ENCODE results near the gene RAET1L. TPM values are rescaled to one million over a fixed set of nuclear protein-coding genes. Genes with fewer than 3 reads are reported as not detected.

Gene RAET1L
- total and polyA plus RNA-seq, 9 of the 15 experiments (the other 6 are each of a cell fraction or from before 2014, with no cell fraction given) = not detected

DNA sequence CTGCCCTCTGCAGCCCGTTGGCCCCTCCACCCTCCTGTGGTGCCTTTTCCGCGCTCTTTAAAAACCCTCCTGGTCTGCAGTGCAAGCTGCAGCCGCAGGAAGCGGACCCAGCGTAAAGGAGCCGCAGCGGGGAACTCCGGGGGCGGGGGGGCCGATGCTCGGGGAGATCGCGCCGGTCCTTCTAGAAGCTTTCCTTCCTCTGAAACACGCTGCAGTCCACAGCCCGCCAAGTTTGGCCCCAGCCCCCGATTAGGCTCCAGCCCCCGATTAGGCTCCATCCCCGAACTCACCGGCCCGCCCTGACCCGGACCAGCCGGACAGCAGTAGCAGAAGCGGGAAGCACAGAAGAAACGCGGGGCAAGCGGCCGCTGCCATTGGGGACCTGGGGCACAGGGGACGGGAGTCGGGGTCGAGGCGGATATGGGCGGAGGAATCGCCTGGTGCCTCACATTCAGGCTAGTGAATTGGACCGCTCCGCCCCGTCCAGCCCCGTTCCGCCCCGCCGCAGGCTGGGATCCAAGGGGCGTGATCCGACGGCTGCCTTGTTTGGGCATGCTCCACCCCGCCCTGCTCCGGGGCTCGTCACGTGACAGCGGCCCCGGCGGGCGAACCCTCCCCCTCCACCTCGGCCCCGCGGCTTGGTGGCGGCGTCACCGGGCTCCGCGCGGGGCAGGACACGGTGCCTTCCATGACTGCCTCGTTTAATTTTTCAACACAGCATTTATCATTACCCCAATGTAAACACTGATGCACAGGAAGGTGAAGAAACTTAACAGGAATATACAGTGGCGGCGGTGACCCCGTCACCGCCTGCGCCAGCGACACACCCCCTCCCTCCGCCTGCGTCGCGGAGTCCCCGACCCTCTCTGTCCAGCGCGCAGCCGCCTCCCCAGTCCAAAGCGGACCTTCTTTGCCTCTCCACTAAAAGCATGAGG, 20.3 kb downstream of the RAET1L start (continued):
- TF ChIP-seq NR3C1 (CRISPR knock-in tag; IDR thresholded peaks at IDR 0.05) = no peak; the same call in 1 of the 2 replicates
- TF ChIP-seq, protein P1, sequence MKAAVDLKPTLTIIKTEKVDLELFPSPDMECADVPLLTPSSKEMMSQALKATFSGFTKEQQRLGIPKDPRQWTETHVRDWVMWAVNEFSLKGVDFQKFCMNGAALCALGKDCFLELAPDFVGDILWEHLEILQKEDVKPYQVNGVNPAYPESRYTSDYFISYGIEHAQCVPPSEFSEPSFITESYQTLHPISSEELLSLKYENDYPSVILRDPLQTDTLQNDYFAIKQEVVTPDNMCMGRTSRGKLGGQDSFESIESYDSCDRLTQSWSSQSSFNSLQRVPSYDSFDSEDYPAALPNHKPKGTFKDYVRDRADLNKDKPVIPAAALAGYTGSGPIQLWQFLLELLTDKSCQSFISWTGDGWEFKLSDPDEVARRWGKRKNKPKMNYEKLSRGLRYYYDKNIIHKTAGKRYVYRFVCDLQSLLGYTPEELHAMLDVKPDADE (conservative IDR thresholded peaks at IDR 0.05; ENCODE audit: control insufficient read depth, low read depth, low read length) = peak; percentile 76
- no peak; the same call in none of the 2 replicates for TF ChIP-seq ZKSCAN1 (IDR thresholded peaks at IDR 0.05; ENCODE audit: low read depth, low read length)
- no peak for TF ChIP-seq TAF1 (IDR thresholded peaks at IDR 0.05; ENCODE audit: control insufficient read depth, extremely low read depth, insufficient read depth, low read length, severe bottlenecking)
- TF ChIP-seq, protein P2, sequence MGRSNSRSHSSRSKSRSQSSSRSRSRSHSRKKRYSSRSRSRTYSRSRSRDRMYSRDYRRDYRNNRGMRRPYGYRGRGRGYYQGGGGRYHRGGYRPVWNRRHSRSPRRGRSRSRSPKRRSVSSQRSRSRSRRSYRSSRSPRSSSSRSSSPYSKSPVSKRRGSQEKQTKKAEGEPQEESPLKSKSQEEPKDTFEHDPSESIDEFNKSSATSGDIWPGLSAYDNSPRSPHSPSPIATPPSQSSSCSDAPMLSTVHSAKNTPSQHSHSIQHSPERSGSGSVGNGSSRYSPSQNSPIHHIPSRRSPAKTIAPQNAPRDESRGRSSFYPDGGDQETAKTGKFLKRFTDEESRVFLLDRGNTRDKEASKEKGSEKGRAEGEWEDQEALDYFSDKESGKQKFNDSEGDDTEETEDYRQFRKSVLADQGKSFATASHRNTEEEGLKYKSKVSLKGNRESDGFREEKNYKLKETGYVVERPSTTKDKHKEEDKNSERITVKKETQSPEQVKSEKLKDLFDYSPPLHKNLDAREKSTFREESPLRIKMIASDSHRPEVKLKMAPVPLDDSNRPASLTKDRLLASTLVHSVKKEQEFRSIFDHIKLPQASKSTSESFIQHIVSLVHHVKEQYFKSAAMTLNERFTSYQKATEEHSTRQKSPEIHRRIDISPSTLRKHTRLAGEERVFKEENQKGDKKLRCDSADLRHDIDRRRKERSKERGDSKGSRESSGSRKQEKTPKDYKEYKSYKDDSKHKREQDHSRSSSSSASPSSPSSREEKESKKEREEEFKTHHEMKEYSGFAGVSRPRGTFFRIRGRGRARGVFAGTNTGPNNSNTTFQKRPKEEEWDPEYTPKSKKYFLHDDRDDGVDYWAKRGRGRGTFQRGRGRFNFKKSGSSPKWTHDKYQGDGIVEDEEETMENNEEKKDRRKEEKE (IDR thresholded peaks at IDR 0.05; ENCODE audit: borderline replicate concordance in 1 of 2, control insufficient read depth in 1 of 2, low read depth in 2 of 2, low read length in 1 of 2) = no peak
- TF ChIP-seq SRSF1 (IDR thresholded peaks at IDR 0.05; ENCODE audit: low read depth, low read length) = no peak
- TF ChIP-seq ZFX (CRISPR knock-in tag; IDR thresholded peaks at IDR 0.05) = peak; percentile 47
- TF ChIP-seq, protein P3, sequence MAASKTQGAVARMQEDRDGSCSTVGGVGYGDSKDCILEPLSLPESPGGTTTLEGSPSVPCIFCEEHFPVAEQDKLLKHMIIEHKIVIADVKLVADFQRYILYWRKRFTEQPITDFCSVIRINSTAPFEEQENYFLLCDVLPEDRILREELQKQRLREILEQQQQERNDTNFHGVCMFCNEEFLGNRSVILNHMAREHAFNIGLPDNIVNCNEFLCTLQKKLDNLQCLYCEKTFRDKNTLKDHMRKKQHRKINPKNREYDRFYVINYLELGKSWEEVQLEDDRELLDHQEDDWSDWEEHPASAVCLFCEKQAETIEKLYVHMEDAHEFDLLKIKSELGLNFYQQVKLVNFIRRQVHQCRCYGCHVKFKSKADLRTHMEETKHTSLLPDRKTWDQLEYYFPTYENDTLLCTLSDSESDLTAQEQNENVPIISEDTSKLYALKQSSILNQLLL (CRISPR knock-in tag; IDR thresholded peaks at IDR 0.05; ENCODE audit: borderline replicate concordance) = no peak
- TF ChIP-seq, protein P4, sequence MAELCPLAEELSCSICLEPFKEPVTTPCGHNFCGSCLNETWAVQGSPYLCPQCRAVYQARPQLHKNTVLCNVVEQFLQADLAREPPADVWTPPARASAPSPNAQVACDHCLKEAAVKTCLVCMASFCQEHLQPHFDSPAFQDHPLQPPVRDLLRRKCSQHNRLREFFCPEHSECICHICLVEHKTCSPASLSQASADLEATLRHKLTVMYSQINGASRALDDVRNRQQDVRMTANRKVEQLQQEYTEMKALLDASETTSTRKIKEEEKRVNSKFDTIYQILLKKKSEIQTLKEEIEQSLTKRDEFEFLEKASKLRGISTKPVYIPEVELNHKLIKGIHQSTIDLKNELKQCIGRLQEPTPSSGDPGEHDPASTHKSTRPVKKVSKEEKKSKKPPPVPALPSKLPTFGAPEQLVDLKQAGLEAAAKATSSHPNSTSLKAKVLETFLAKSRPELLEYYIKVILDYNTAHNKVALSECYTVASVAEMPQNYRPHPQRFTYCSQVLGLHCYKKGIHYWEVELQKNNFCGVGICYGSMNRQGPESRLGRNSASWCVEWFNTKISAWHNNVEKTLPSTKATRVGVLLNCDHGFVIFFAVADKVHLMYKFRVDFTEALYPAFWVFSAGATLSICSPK (IDR thresholded peaks at IDR 0.05; ENCODE audit: borderline replicate concordance) = no peak
- TF ChIP-seq, protein P5, sequence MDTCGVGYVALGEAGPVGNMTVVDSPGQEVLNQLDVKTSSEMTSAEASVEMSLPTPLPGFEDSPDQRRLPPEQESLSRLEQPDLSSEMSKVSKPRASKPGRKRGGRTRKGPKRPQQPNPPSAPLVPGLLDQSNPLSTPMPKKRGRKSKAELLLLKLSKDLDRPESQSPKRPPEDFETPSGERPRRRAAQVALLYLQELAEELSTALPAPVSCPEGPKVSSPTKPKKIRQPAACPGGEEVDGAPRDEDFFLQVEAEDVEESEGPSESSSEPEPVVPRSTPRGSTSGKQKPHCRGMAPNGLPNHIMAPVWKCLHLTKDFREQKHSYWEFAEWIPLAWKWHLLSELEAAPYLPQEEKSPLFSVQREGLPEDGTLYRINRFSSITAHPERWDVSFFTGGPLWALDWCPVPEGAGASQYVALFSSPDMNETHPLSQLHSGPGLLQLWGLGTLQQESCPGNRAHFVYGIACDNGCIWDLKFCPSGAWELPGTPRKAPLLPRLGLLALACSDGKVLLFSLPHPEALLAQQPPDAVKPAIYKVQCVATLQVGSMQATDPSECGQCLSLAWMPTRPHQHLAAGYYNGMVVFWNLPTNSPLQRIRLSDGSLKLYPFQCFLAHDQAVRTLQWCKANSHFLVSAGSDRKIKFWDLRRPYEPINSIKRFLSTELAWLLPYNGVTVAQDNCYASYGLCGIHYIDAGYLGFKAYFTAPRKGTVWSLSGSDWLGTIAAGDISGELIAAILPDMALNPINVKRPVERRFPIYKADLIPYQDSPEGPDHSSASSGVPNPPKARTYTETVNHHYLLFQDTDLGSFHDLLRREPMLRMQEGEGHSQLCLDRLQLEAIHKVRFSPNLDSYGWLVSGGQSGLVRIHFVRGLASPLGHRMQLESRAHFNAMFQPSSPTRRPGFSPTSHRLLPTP (IDR thresholded peaks at IDR 0.05; ENCODE audit: borderline replicate concordance, extremely low read depth, insufficient read length) = no peak
- TF ChIP-seq HDGF (IDR thresholded peaks at IDR 0.05) = no peak
- TF ChIP-seq, protein P6, sequence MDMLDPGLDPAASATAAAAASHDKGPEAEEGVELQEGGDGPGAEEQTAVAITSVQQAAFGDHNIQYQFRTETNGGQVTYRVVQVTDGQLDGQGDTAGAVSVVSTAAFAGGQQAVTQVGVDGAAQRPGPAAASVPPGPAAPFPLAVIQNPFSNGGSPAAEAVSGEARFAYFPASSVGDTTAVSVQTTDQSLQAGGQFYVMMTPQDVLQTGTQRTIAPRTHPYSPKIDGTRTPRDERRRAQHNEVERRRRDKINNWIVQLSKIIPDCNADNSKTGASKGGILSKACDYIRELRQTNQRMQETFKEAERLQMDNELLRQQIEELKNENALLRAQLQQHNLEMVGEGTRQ (CRISPR knock-in tag; IDR thresholded peaks at IDR 0.05) = peak; percentile 99
- no peak for TF ChIP-seq ARHGAP35 (IDR thresholded peaks at IDR 0.05; ENCODE audit: partially characterized antibody)

Measured in K562 (cell line).